Activated CD4-positive, alpha-beta memory T cell treated with anti-CD3 and anti-CD28 coated beads for 36 hours (primary cell): ENCODE data around the gene ZNF8. TPM values are rescaled to one million over a fixed set of nuclear protein-coding genes. Genes with fewer than 3 reads are reported as not detected.
"Not testable (repeated sequence)": the region's sequence is repeated elsewhere in the genome, so short reads cannot be mapped to it uniquely, and the experiment has no call there.

Experiments used
- CTCF ChIA-PET: fragments of 350-600 bp; sonication (Branson Sonifier 250); formaldehyde crosslinking; loops from one replicate; lab custom pipeline; 2021; ENCODE audit warnings: antibody characterized with exemption, inconsistent platforms; lab: Charles Lee
- POLR2A ChIA-PET: fragments of 350-600 bp; sonication (Branson Sonifier 250); formaldehyde crosslinking; loops from one replicate; lab custom pipeline; 2021; ENCODE audit warnings: antibody characterized with exemption; lab: Charles Lee
- DNase-seq: peaks from one replicate; pipeline ENCODE4 v3.0.0-alpha.2; 2020
- H3K27ac Mint-ChIP-seq: one replicate; pipeline ENCODE4 v1.8.0; 2021; ENCODE audit warnings: mixed read lengths
- H3K27me3 Mint-ChIP-seq: one replicate; pipeline ENCODE4 v1.8.0; 2021; ENCODE audit warnings: mixed read lengths
- H3K36me3 Mint-ChIP-seq: one replicate; pipeline ENCODE4 v1.8.0; 2021; ENCODE audit warnings: mixed read lengths
- H3K4me1 Mint-ChIP-seq: one replicate; pipeline ENCODE4 v1.8.0; 2021; ENCODE audit warnings: low read depth, mixed read lengths
- H3K4me3 Mint-ChIP-seq: one replicate; pipeline ENCODE4 v1.8.0; 2021; ENCODE audit warnings: mild to moderate bottlenecking, mixed read lengths
- H3K9me3 Mint-ChIP-seq: one replicate; pipeline ENCODE4 v1.8.0; 2021; ENCODE audit warnings: mixed read lengths
- intact Hi-C: fragments of 100-400 bp; cut with micrococcal nuclease; formaldehyde crosslinking; loops from one replicate; pipeline ENCODE4 v1.15.1; 2023
- total RNA-seq, 2 experiments: library from RNA; stranded (reverse); gene quantifications; one replicate each; pipeline ENCODE4 v1.2.3, GENCODE V29; 2021

ZNF8 gene
- total RNA-seq, 2 experiments from 2014 or later = 3.7 to 3.9 TPM

DNA sequence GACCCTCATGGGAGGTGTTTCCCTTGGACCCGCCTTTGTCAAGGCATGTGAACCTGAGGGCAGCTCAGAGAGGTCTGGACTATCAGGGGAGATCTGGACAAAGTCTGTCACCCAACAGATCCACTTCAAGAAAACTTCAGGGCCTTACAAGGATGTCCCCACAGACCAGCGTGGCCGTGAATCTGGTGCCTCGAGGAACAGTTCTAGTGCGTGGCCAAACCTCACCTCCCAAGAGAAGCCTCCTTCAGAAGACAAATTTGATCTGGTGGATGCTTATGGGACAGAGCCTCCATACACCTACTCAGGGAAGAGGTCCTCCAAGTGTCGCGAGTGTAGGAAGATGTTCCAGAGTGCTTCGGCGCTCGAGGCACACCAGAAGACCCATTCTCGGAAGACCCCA is 59.6 kb downstream of the ZNF8 start:
- POLR2A ChIA-PET = no interaction called here
- H3K9me3 Mint-ChIP-seq = no peaks in the 10 kb centered on the region
- DNase-seq = no peak
- intact Hi-C loops = no loop called here
- no peaks in the 10 kb centered on the region for H3K27me3 Mint-ChIP-seq
- H3K36me3 Mint-ChIP-seq = peaks cover 36% of the 10 kb centered on the region
- H3K4me3 Mint-ChIP-seq = no peak overlapping the region
- H3K4me1 Mint-ChIP-seq = no peaks in the 10 kb centered on the region
- no peak overlapping the region for H3K27ac Mint-ChIP-seq
- CTCF ChIA-PET = no interaction called here

DNA sequence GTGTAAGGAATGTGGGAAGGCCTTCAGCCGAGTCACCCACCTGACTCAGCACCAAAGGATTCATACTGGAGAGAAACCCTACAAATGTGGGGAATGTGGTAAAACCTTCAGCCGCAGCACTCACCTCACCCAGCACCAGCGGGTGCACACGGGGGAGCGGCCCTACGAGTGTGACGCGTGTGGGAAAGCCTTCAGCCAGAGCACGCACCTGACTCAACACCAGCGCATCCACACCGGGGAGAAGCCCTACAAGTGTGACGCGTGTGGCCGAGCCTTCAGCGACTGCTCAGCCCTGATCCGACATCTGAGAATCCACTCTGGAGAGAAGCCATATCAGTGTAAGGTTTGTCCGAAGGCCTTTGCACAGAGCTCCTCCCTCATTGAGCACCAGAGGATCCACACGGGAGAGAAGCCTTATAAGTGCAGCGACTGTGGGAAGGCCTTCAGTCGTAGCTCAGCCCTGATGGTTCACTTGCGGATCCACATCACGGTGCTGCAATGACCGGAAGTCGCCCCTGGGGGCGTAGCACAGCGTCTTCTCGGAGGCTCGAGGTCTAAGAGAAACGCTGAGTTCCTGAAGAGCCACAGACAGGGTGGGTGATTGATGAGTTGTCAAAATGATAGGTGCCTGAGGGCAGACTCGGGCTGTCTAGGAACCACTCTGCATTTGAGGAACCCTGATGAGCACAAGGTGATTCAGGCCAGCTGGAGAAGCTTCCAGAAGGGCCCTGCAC is 60.2 kb downstream of the ZNF8 start:
- H3K9me3 Mint-ChIP-seq = no peaks in the 10 kb centered on the region
- peaks cover 36% of the 10 kb centered on the region for H3K36me3 Mint-ChIP-seq
- H3K27ac Mint-ChIP-seq = no peak overlapping the region
- ChIA-PET CTCF (no interaction called here), POLR2A (no interaction called here)
- intact Hi-C loops = no loop called here
- DNase-seq = no peak
- H3K4me3 Mint-ChIP-seq = no peak overlapping the region
- no peaks in the 10 kb centered on the region for H3K4me1 Mint-ChIP-seq
- no peaks in the 10 kb centered on the region for H3K27me3 Mint-ChIP-seq

DNA sequence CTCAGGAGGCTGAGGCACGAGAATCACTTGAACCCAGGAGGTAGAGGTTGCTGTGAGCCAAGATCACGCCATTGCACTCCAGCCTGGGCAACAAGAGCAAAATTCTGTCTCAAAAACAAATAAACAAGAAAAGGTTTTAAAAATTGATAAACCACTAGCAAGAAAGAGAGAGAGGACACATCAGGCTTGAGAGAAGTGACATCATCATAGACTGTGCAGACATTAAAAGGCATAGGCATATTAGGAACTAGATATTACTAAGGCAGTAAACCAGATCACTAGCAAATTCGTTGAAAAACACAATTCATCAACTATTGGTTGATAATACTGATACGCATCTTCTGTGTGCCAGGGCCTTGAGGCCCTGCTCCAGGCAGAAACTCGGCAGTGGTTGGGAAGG is 66.8 kb downstream of the ZNF8 start:
- CTCF ChIA-PET = interaction anchor here (1.5 kb wide), 1 partner anchor 16 kb away, joined by 7 read pairs; no protein-coding TSS in a partner anchor

DNA sequence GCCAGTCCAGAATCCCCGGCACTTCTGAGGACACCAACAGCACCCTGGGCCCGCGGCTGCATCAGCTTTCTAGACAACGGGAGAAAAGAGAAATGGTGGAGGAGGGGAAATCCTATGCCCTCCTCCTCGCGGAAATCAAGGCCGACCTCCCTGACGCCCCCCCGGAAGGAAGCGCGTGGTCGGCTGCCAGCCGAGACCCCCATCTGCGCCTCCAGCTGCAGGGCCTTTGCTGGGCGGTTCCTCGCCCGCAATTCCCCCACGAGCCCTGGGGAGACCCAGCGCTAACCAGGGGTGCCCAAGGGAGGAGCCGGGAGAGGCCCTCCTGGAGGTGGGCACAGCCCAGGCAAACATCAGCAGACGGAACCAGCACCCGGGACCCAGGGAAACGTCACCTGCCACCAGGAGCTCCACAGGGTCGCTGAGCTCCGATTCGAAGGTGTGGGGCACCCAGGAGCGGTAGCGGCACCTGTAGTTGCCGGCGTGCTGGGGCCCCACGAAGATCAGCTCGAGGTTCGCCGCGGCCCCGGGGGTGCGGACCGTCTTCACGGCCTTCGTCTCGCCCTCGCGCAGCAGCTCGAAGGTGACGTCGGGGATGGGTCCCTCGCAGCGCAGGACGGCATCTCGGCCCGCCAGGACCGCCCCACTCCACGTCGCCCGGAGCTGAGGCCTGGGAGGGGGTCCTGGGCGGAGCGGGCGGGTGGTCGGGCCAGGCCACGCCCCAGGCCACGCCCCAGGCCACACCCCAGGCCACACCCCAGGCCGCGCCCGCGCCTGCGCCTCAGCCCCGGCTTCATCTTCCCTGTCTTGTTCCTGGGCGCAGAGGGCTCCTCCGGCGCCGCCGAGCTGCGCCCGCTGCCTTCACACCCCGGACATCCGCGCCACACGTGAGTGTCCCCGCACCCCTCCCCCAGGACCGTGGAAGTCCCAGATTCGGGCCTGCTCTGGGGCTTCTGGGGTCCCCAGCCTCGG is 68.5 kb downstream of the ZNF8 start:
- H3K27me3 Mint-ChIP-seq = peaks cover 4% of the 10 kb centered on the region
- peaks cover 21% of the 10 kb centered on the region for H3K4me1 Mint-ChIP-seq
- POLR2A ChIA-PET = interaction anchor here (0.7 to 2.3 kb wide), 6 partner anchors 8 to 128 kb away, joined by 3 to 12 read pairs (median 4); partner anchors contain the start of genes ZNF497, ZNF544 and ZNF837
- intact Hi-C loops = loop anchor here (1.0 to 5.0 kb wide), 2 partner anchors 15 to 60 kb away; partner anchors contain the start of genes ZNF497 and ZNF584
- peaks cover 4% of the 10 kb centered on the region for H3K36me3 Mint-ChIP-seq
- peak overlapping the region; percentile 92 for H3K4me3 Mint-ChIP-seq
- peak overlapping the region; percentile 42 for H3K27ac Mint-ChIP-seq
- peak; percentile 74 for DNase-seq
- no peaks in the 10 kb centered on the region for H3K9me3 Mint-ChIP-seq
- CTCF ChIA-PET = interaction anchor here (0.9 to 2.1 kb wide), 6 partner anchors 9 to 172 kb away, joined by 3 to 8 read pairs (median 5); partner anchors contain the start of genes ZBTB45, ZNF544 and ZSCAN22

More for the DNA sequence above, 66.8 kb downstream of the ZNF8 start:
- peaks cover 21% of the 10 kb centered on the region for H3K4me1 Mint-ChIP-seq
- H3K27me3 Mint-ChIP-seq = peaks cover 4% of the 10 kb centered on the region
- H3K36me3 Mint-ChIP-seq = peaks cover 10% of the 10 kb centered on the region
- POLR2A ChIA-PET = no interaction called here
- DNase-seq = no peak
- H3K27ac Mint-ChIP-seq = no peak overlapping the region
- H3K9me3 Mint-ChIP-seq = no peaks in the 10 kb centered on the region
- peak overlapping the region; percentile 92 for H3K4me3 Mint-ChIP-seq
- intact Hi-C loops = loop anchor here (5.0 kb wide), 1 partner anchor 62 kb away; the partner anchor contains the start of gene ZNF584

- not testable (repeated sequence) for H3K36me3 Mint-ChIP-seq, H3K27ac Mint-ChIP-seq, H3K27me3 Mint-ChIP-seq, H3K9me3 Mint-ChIP-seq
- ChIA-PET CTCF (interaction anchor here (1.2 to 2.1 kb wide), 3 partner anchors 8 to 171 kb away, joined by 3 to 8 read pairs (median 6); partner anchors contain the start of genes ZBTB45 and ZSCAN22), POLR2A (interaction anchor here (0.6 to 2.3 kb wide), 3 partner anchors 15 to 34 kb away, joined by 3 to 12 read pairs (median 5); partner anchors contain the start of genes ZNF497, ZNF837 and ZSCAN22)
- Mint-ChIP-seq H3K4me1 (peaks cover 21% of the 10 kb centered on the region), H3K4me3 (peak overlapping the region; percentile 92)
- intact Hi-C loops = loop anchor here (5.0 kb wide), 1 partner anchor 59 kb away; the partner anchor contains the start of gene ZNF584
- DNase-seq = peak; percentile 18
Observed at GRCh38 chr19:58348080-58348479, 69.3 kb downstream of the ZNF8 start.

DNA sequence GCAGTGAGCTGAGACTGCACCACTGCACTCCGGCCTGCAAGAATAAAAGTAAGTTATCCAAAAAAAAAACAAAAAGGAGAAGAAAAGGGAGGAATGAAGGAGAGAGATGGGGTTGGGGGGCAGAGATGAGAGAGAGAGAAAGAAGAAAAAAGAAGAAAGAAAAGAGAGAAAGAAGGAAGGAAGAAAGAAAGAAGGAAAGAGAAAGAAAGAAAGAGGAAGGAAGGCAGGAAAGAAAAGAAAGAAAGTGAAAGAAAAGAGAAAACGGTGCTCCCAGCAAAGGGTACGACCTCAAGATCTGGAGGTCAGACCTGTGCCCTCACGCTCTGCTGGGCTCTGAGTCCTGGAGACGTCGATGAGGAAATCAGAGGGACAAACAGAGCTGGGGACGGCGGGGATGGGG is 70.8 kb downstream of the ZNF8 start:
- POLR2A ChIA-PET = no interaction called here
- intact Hi-C loops = loop anchor here (5.0 kb wide), 1 partner anchor 58 kb away; the partner anchor contains the start of gene ZNF584
- H3K9me3 Mint-ChIP-seq = no peaks in the 10 kb centered on the region
- H3K36me3 Mint-ChIP-seq = peaks cover 4% of the 10 kb centered on the region
- no peak overlapping the region for H3K27ac Mint-ChIP-seq
- peaks cover 4% of the 10 kb centered on the region for H3K27me3 Mint-ChIP-seq
- CTCF ChIA-PET = no interaction called here
- no peak for DNase-seq
- H3K4me3 Mint-ChIP-seq = no peak overlapping the region
- H3K4me1 Mint-ChIP-seq = peaks cover 21% of the 10 kb centered on the region

- Mint-ChIP-seq H3K27me3 (peaks cover 4% of the 10 kb centered on the region), H3K27ac (no peak overlapping the region), H3K4me3 (no peak overlapping the region), H3K4me1 (peaks cover 21% of the 10 kb centered on the region), H3K9me3 (no peaks in the 10 kb centered on the region), H3K36me3 (peaks cover 4% of the 10 kb centered on the region)
- DNase-seq = no peak
- intact Hi-C loops = no loop called here
- CTCF ChIA-PET = no interaction called here
- POLR2A ChIA-PET = no interaction called here
Observed at GRCh38 chr19:58350001-58350861, 71.5 kb downstream of the ZNF8 start.

DNA sequence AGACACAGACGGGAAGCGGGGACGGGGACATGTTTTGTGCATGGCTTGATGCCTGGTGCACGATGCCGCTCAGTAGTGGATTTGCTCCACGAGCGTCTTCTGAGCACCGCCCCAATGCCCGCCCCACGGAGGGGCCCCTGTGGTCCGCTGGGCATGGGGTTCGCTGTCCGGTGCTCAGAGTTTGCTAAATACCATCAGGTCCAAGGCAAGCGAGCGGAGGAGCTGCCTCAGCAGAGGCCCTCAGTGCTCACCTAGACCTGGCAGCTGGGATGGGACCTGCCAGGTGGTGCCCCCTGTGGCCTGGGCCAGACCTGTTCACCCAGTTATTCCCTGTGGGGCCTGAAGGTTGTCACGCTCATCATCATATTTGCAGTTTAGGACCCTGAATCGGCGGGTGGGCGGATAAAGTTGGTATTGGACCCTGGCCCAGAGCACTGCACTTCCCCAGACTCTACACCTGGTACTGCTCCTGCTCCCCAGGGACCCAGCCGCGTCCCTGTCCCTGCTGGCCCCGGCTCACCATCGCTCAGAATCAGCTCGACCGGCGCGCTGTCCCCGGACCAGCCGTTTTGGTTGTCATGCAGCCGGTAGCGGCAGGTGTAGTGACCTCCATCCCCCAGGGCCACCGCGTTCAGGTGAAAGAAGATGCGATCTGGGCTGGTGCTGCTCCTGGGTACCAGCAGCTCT is 72.3 kb downstream of the ZNF8 start:
- Mint-ChIP-seq H3K4me1 (peaks cover 19% of the 10 kb centered on the region), H3K4me3 (no peak overlapping the region), H3K27me3 (peaks cover 4% of the 10 kb centered on the region), H3K27ac (no peak overlapping the region), H3K36me3 (peaks cover 4% of the 10 kb centered on the region), H3K9me3 (no peaks in the 10 kb centered on the region)
- ChIA-PET POLR2A (no interaction called here), CTCF (no interaction called here)
- intact Hi-C loops = no loop called here
- no peak for DNase-seq

DNA sequence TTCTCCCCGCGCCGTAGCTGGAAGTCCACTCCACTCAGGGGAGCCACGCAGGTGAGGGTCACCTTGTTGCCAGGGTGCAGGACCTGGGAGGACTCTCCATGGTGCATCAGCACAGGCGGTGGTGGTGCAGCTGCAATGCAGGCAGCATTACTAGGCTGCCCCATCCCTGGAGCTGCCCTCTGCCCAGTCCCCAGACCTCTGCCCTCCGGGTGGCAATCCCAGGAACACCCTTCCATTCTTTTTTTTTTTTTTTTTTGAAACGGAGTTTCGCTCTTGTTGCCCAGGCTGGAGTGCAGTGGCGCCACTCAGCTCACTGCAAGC is 72.8 kb downstream of the ZNF8 start:
- peaks cover 18% of the 10 kb centered on the region for H3K4me1 Mint-ChIP-seq
- DNase-seq = no peak
- POLR2A ChIA-PET = no interaction called here
- CTCF ChIA-PET = no interaction called here
- H3K4me3 Mint-ChIP-seq = no peak overlapping the region
- intact Hi-C loops = no loop called here
- H3K27ac Mint-ChIP-seq = no peak overlapping the region
- H3K9me3 Mint-ChIP-seq = no peaks in the 10 kb centered on the region
- H3K36me3 Mint-ChIP-seq = peaks cover 4% of the 10 kb centered on the region
- peaks cover 4% of the 10 kb centered on the region for H3K27me3 Mint-ChIP-seq

DNA sequence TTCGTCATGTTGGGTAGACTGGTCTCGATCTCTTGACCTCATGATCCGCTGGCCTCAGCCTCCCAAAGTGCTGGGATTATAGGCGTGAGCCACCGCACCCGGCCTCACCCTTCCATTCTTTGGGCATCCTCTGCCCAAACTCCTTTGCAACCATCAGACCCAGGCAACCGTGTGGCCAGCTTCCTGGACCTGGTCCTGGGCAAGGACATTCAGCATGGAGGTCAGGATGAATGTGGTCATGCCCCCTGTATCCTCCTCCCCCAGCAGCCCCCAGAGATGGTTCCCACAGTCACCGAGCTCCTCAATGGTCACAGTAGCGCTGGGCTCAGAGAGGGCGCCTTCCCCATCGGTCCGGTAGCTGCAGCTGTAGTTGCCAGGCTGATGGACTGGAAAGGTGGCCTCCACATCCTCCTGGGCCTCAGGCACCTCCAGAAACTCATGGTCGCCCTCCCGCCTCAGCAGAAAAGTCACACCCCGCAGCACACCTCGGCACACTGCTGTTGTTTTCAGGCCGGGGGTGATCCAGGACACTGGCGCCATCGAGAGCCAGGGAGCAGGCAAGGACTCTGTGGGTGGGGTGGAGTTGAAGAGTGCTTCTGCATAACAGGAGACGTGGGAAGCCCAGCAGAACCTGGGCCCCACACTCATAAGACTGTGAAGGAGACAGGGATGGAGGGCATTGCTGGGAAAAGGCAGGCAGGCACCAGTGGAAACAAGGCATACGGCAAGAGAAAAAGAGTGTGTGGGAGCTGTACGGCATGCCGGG is 73.4 kb downstream of the ZNF8 start:
- Mint-ChIP-seq H3K27ac (no peak overlapping the region), H3K4me1 (peaks cover 20% of the 10 kb centered on the region), H3K27me3 (peaks cover 4% of the 10 kb centered on the region), H3K9me3 (no peaks in the 10 kb centered on the region), H3K4me3 (no peak overlapping the region), H3K36me3 (peaks cover 4% of the 10 kb centered on the region)
- ChIA-PET POLR2A (no interaction called here), CTCF (no interaction called here)
- DNase-seq = no peak
- intact Hi-C loops = no loop called here
